ENCODE results near the gene TBC1D16.

The TBC1D16 gene

GRCh38 chr17:79888811-79889634 lies 146.6 kb downstream of the TBC1D16 start:
- H3K4me3 ChIP-seq (ENCODE audit: control insufficient read depth, low read depth, low read length): no peak overlapping the region
- DNase-seq (ENCODE audit: low read depth): no peak
- no peak for TF ChIP-seq CTCF (conservative IDR thresholded peaks at IDR 0.05; ENCODE audit: control insufficient read depth, insufficient read depth, low read depth, low read length)

- TF ChIP-seq CTCF (conservative IDR thresholded peaks at IDR 0.05; ENCODE audit: control insufficient read depth, insufficient read depth, low read depth, low read length): no peak
- DNase-seq (ENCODE audit: low read depth): no peak
- no peak overlapping the region for H3K4me3 ChIP-seq (ENCODE audit: control insufficient read depth, low read depth, low read length)
Measured at GRCh38 chr17:79888009-79888540, 147.6 kb downstream of the TBC1D16 start.

GRCh38 chr17:79887451-79887991 lies 148.2 kb downstream of the TBC1D16 start:
- no peak overlapping the region for H3K4me3 ChIP-seq (ENCODE audit: control insufficient read depth, low read depth, low read length)
- no peak for DNase-seq (ENCODE audit: low read depth)
- TF ChIP-seq CTCF (conservative IDR thresholded peaks at IDR 0.05; ENCODE audit: control insufficient read depth, insufficient read depth, low read depth, low read length): no peak

- no peak for DNase-seq (ENCODE audit: low read depth)
- H3K4me3 ChIP-seq (ENCODE audit: control insufficient read depth, low read depth, low read length): no peak overlapping the region
- TF ChIP-seq CTCF (conservative IDR thresholded peaks at IDR 0.05; ENCODE audit: control insufficient read depth, insufficient read depth, low read depth, low read length): no peak
Measured at GRCh38 chr17:79883202-79883601, 152.5 kb downstream of the TBC1D16 start.

All from fibroblast of mammary gland (primary cell).